ENCODE data around the gene CFAP73. TPM values are rescaled to one million over a fixed set of nuclear protein-coding genes. Genes with fewer than 3 reads are reported as not detected.

CFAP73 gene
- total RNA-seq, 1 donor from 2014 or later = 7.3 TPM

- DNase-seq = peak; percentile 6
Observed at GRCh38 chr12:113104953-113105510, 44.5 kb upstream of the CFAP73 start.

GRCh38 chr12:113105606-113106271 is 43.8 kb upstream of the CFAP73 start:
- Histone ChIP-seq H3K27me3 (ENCODE audit: low read depth) (peaks cover 26% of the 10 kb centered on the region), H3K4me3 (no peak overlapping the region), H3K27ac (no peak overlapping the region), H3K36me3 (no peaks in the 10 kb centered on the region), H3K9me3 (no peaks in the 10 kb centered on the region), H3K4me1 (no peaks in the 10 kb centered on the region)
- intact Hi-C loops (cut with DNase I) = no loop called here
- no peak for TF ChIP-seq CTCF (IDR thresholded peaks at IDR 0.05)
- ATAC-seq (no peak), DNase-seq (no peak)

More at GRCh38 chr12:113104953-113105510, 44.5 kb upstream of the CFAP73 start:
- ATAC-seq = no peak
- Histone ChIP-seq H3K27ac (no peak overlapping the region), H3K36me3 (no peaks in the 10 kb centered on the region), H3K4me1 (no peaks in the 10 kb centered on the region), H3K4me3 (no peak overlapping the region), H3K27me3 (ENCODE audit: low read depth) (peaks cover 27% of the 10 kb centered on the region), H3K9me3 (no peaks in the 10 kb centered on the region)
- intact Hi-C loops (cut with DNase I) = no loop called here
- no peak for TF ChIP-seq CTCF (IDR thresholded peaks at IDR 0.05)

GRCh38 chr12:113106361-113106760 is 43.2 kb upstream of the CFAP73 start:
- TF ChIP-seq CTCF (IDR thresholded peaks at IDR 0.05) = no peak
- intact Hi-C loops (cut with DNase I) = no loop called here
- H3K4me3 ChIP-seq = no peak overlapping the region
- no peak for DNase-seq
- H3K27me3 ChIP-seq (ENCODE audit: low read depth) = peaks cover 23% of the 10 kb centered on the region
- H3K27ac ChIP-seq = no peak overlapping the region
- ATAC-seq = no peak
- H3K36me3 ChIP-seq = no peaks in the 10 kb centered on the region
- no peaks in the 10 kb centered on the region for H3K4me1 ChIP-seq
- H3K9me3 ChIP-seq = no peaks in the 10 kb centered on the region

- Histone ChIP-seq H3K4me1 (no peaks in the 10 kb centered on the region), H3K36me3 (no peaks in the 10 kb centered on the region), H3K4me3 (no peak overlapping the region), H3K27me3 (ENCODE audit: low read depth) (peaks cover 22% of the 10 kb centered on the region), H3K9me3 (no peaks in the 10 kb centered on the region), H3K27ac (no peak overlapping the region)
- no peak for TF ChIP-seq CTCF (IDR thresholded peaks at IDR 0.05)
- intact Hi-C loops (cut with DNase I) = no loop called here
- no peak for DNase-seq
- no peak for ATAC-seq
Observed at GRCh38 chr12:113108308-113108707, 41.2 kb upstream of the CFAP73 start.

- no peak for DNase-seq
- Histone ChIP-seq H3K36me3 (no peaks in the 10 kb centered on the region), H3K27me3 (ENCODE audit: low read depth) (peaks cover 11% of the 10 kb centered on the region), H3K4me3 (no peak overlapping the region), H3K27ac (no peak overlapping the region), H3K4me1 (no peaks in the 10 kb centered on the region), H3K9me3 (no peaks in the 10 kb centered on the region)
- no peak for TF ChIP-seq CTCF (IDR thresholded peaks at IDR 0.05)
- intact Hi-C loops (cut with DNase I) = no loop called here
- ATAC-seq = no peak
Observed at GRCh38 chr12:113109360-113109759, 40.2 kb upstream of the CFAP73 start.

Measured in lower lobe of right lung (tissue), 2 donors.